Measurements from ENCODE around the gene TSC22D3.

The TSC22D3 gene

GRCh38 chrX:107739541-107739940 is 36.0 kb downstream of the TSC22D3 start:
- no peak overlapping the region for H3K27ac ChIP-seq (ENCODE audit: low read length)
- no peak overlapping the region for H3K9ac ChIP-seq (ENCODE audit: low read length)
- H3K36me3 ChIP-seq (ENCODE audit: control insufficient read depth, low read depth, low read length), result no peaks in the 10 kb centered on the region
- no peaks in the 10 kb centered on the region for H3K9me3 ChIP-seq (ENCODE audit: control insufficient read depth, low read depth, low read length)
- H3K4me1 ChIP-seq (ENCODE audit: control insufficient read depth, low read depth, low read length), result peaks cover 36% of the 10 kb centered on the region
- peaks cover 19% of the 10 kb centered on the region for H3K27me3 ChIP-seq (ENCODE audit: control insufficient read depth, insufficient read depth, low read length)
- no peak overlapping the region for H3K4me3 ChIP-seq (ENCODE audit: low read length)

- no peaks in the 10 kb centered on the region for H3K36me3 ChIP-seq (ENCODE audit: control insufficient read depth, low read depth, low read length)
- H3K9ac ChIP-seq (ENCODE audit: low read length), result no peak overlapping the region
- peaks cover 19% of the 10 kb centered on the region for H3K27me3 ChIP-seq (ENCODE audit: control insufficient read depth, insufficient read depth, low read length)
- peaks cover 36% of the 10 kb centered on the region for H3K4me1 ChIP-seq (ENCODE audit: control insufficient read depth, low read depth, low read length)
- no peak overlapping the region for H3K4me3 ChIP-seq (ENCODE audit: low read length)
- H3K27ac ChIP-seq (ENCODE audit: low read length), result no peak overlapping the region
- no peaks in the 10 kb centered on the region for H3K9me3 ChIP-seq (ENCODE audit: control insufficient read depth, low read depth, low read length)
Measured at GRCh38 chrX:107738768-107739167, 36.8 kb downstream of the TSC22D3 start.

- H3K27ac ChIP-seq (ENCODE audit: low read length), result no peak overlapping the region
- H3K4me1 ChIP-seq (ENCODE audit: control insufficient read depth, low read depth, low read length), result peaks cover 36% of the 10 kb centered on the region
- H3K36me3 ChIP-seq (ENCODE audit: control insufficient read depth, low read depth, low read length), result no peaks in the 10 kb centered on the region
- H3K9ac ChIP-seq (ENCODE audit: low read length), result no peak overlapping the region
- peaks cover 15% of the 10 kb centered on the region for H3K27me3 ChIP-seq (ENCODE audit: control insufficient read depth, insufficient read depth, low read length)
- no peaks in the 10 kb centered on the region for H3K9me3 ChIP-seq (ENCODE audit: control insufficient read depth, low read depth, low read length)
- no peak overlapping the region for H3K4me3 ChIP-seq (ENCODE audit: low read length)
Measured at GRCh38 chrX:107738272-107738671, 37.3 kb downstream of the TSC22D3 start.

GRCh38 chrX:107736781-107737531 is 38.6 kb downstream of the TSC22D3 start:
- Histone ChIP-seq H3K27me3 (ENCODE audit: control insufficient read depth, insufficient read depth, low read length) (peaks cover 8% of the 10 kb centered on the region), H3K36me3 (ENCODE audit: control insufficient read depth, low read depth, low read length) (no peaks in the 10 kb centered on the region), H3K9ac (ENCODE audit: low read length) (no peak overlapping the region), H3K27ac (ENCODE audit: low read length) (no peak overlapping the region), H3K4me1 (ENCODE audit: control insufficient read depth, low read depth, low read length) (peaks cover 32% of the 10 kb centered on the region), H3K9me3 (ENCODE audit: control insufficient read depth, low read depth, low read length) (no peaks in the 10 kb centered on the region), H3K4me3 (ENCODE audit: low read length) (no peak overlapping the region)

- Histone ChIP-seq H3K36me3 (ENCODE audit: control insufficient read depth, low read depth, low read length) (no peaks in the 10 kb centered on the region), H3K9ac (ENCODE audit: low read length) (no peak overlapping the region), H3K27me3 (ENCODE audit: control insufficient read depth, insufficient read depth, low read length) (no peaks in the 10 kb centered on the region), H3K9me3 (ENCODE audit: control insufficient read depth, low read depth, low read length) (no peaks in the 10 kb centered on the region), H3K4me3 (ENCODE audit: low read length) (no peak overlapping the region), H3K27ac (ENCODE audit: low read length) (no peak overlapping the region), H3K4me1 (ENCODE audit: control insufficient read depth, low read depth, low read length) (peaks cover 41% of the 10 kb centered on the region)
Measured at GRCh38 chrX:107734646-107735045, 40.9 kb downstream of the TSC22D3 start.

- H3K4me3 ChIP-seq (ENCODE audit: low read length), result no peak overlapping the region
- no peaks in the 10 kb centered on the region for H3K27me3 ChIP-seq (ENCODE audit: control insufficient read depth, insufficient read depth, low read length)
- H3K36me3 ChIP-seq (ENCODE audit: control insufficient read depth, low read depth, low read length), result no peaks in the 10 kb centered on the region
- peaks cover 50% of the 10 kb centered on the region for H3K4me1 ChIP-seq (ENCODE audit: control insufficient read depth, low read depth, low read length)
- H3K27ac ChIP-seq (ENCODE audit: low read length), result no peak overlapping the region
- H3K9ac ChIP-seq (ENCODE audit: low read length), result no peak overlapping the region
- no peaks in the 10 kb centered on the region for H3K9me3 ChIP-seq (ENCODE audit: control insufficient read depth, low read depth, low read length)
Measured at GRCh38 chrX:107733686-107734085, 41.9 kb downstream of the TSC22D3 start.

GRCh38 chrX:107731831-107732502 is 43.6 kb downstream of the TSC22D3 start:
- no peaks in the 10 kb centered on the region for H3K27me3 ChIP-seq (ENCODE audit: control insufficient read depth, insufficient read depth, low read length)

GRCh38 chrX:107730991-107731766 is 44.4 kb downstream of the TSC22D3 start:
- Histone ChIP-seq H3K9me3 (ENCODE audit: control insufficient read depth, low read depth, low read length) (no peaks in the 10 kb centered on the region), H3K4me3 (ENCODE audit: low read length) (peak overlapping the region; percentile 7), H3K27ac (ENCODE audit: low read length) (no peak overlapping the region), H3K36me3 (ENCODE audit: control insufficient read depth, low read depth, low read length) (no peaks in the 10 kb centered on the region), H3K27me3 (ENCODE audit: control insufficient read depth, insufficient read depth, low read length) (no peaks in the 10 kb centered on the region), H3K9ac (ENCODE audit: low read length) (no peak overlapping the region), H3K4me1 (ENCODE audit: control insufficient read depth, low read depth, low read length) (peaks cover 36% of the 10 kb centered on the region)

More at GRCh38 chrX:107731831-107732502, 43.6 kb downstream of the TSC22D3 start:
- Histone ChIP-seq H3K9me3 (ENCODE audit: control insufficient read depth, low read depth, low read length) (no peaks in the 10 kb centered on the region), H3K27ac (ENCODE audit: low read length) (no peak overlapping the region), H3K4me1 (ENCODE audit: control insufficient read depth, low read depth, low read length) (peaks cover 43% of the 10 kb centered on the region), H3K36me3 (ENCODE audit: control insufficient read depth, low read depth, low read length) (no peaks in the 10 kb centered on the region), H3K4me3 (ENCODE audit: low read length) (peak overlapping the region; percentile 7), H3K9ac (ENCODE audit: low read length) (no peak overlapping the region)

- peaks cover 43% of the 10 kb centered on the region for H3K4me1 ChIP-seq (ENCODE audit: control insufficient read depth, low read depth, low read length)
- no peaks in the 10 kb centered on the region for H3K9me3 ChIP-seq (ENCODE audit: control insufficient read depth, low read depth, low read length)
- no peak overlapping the region for H3K9ac ChIP-seq (ENCODE audit: low read length)
- no peaks in the 10 kb centered on the region for H3K36me3 ChIP-seq (ENCODE audit: control insufficient read depth, low read depth, low read length)
- H3K27me3 ChIP-seq (ENCODE audit: control insufficient read depth, insufficient read depth, low read length), result no peaks in the 10 kb centered on the region
- no peak overlapping the region for H3K4me3 ChIP-seq (ENCODE audit: low read length)
- no peak overlapping the region for H3K27ac ChIP-seq (ENCODE audit: low read length)
Measured at GRCh38 chrX:107730298-107730655, 45.3 kb downstream of the TSC22D3 start.

- H3K27me3 ChIP-seq (ENCODE audit: control insufficient read depth, insufficient read depth, low read length), result no peaks in the 10 kb centered on the region
- peaks cover 43% of the 10 kb centered on the region for H3K4me1 ChIP-seq (ENCODE audit: control insufficient read depth, low read depth, low read length)
- no peak overlapping the region for H3K4me3 ChIP-seq (ENCODE audit: low read length)
- H3K9ac ChIP-seq (ENCODE audit: low read length), result no peak overlapping the region
- no peaks in the 10 kb centered on the region for H3K9me3 ChIP-seq (ENCODE audit: control insufficient read depth, low read depth, low read length)
- no peaks in the 10 kb centered on the region for H3K36me3 ChIP-seq (ENCODE audit: control insufficient read depth, low read depth, low read length)
- no peak overlapping the region for H3K27ac ChIP-seq (ENCODE audit: low read length)
Measured at GRCh38 chrX:107729558-107730297, 45.9 kb downstream of the TSC22D3 start.
